Heart left ventricle (tissue), 16 donors: ENCODE results near the gene TMEM120A. TPM values are rescaled to one million over a fixed set of nuclear protein-coding genes. Genes with fewer than 3 reads are reported as not detected.

Experiments
- ATAC-seq, 4 donors: fragments of 200-7000 bp; cut with Tn5 transposase; one replicate each; pipeline ENCODE4 v1.9.1; 2020 to 2022; ENCODE audit warnings: moderate library complexity in 4 of 4, mild to moderate bottlenecking in 3 of 4, moderate number of reproducible peaks in 1 of 4
- DNase-seq, 5 donors: peaks; one replicate each; pipeline ENCODE4 v3.0.0-alpha.2; 2020
- H3K27ac ChIP-seq, 12 donors: fragments of 200-600 bp; sonication (generic) in 4 of 12; one replicate each; pipeline versions ENCODE4 v1.5.0 to v1.8.0; 2016 to 2022; ENCODE audit warnings: mild to moderate bottlenecking in 2 of 12
- H3K27me3 ChIP-seq, 9 donors: fragments of 200-600 bp; sonication (generic) in 2 of 9; one replicate each; pipeline versions ENCODE4 v1.5.1 to v1.8.0; 2016 to 2022; ENCODE audit warnings: mild to moderate bottlenecking in 3 of 9
- H3K36me3 ChIP-seq, 9 donors: fragments of 200-600 bp; sonication (generic) in 2 of 9; one replicate each; pipeline versions ENCODE4 v1.5.0 to v1.8.0; 2018 to 2022; ENCODE audit warnings: mild to moderate bottlenecking in 2 of 9
- H3K4me1 ChIP-seq, 12 donors: fragments of 200-600 bp; sonication (generic) in 4 of 12; one replicate each; pipeline versions ENCODE4 v1.5.0 to v1.8.0; 2016 to 2022; ENCODE audit warnings: mild to moderate bottlenecking in 3 of 12
- H3K4me3 ChIP-seq, 12 donors: fragments of 200-600 bp; sonication (generic) in 4 of 12; one replicate each; pipeline versions ENCODE4 v1.5.0 to v1.8.0; 2017 to 2022; ENCODE audit warnings: mild to moderate bottlenecking in 9 of 12, moderate library complexity in 4 of 12
- H3K9me3 ChIP-seq, 12 donors: fragments of 200-600 bp; sonication (generic) in 4 of 12; one replicate each; pipeline versions ENCODE4 v1.5.0 to v1.8.0; 2016 to 2022; ENCODE audit warnings: mild to moderate bottlenecking in 1 of 12
- POLR2A ChIP-seq, 2 donors: fragments of 450-650 bp; IDR thresholded peaks; one replicate each; pipeline ENCODE4 v1.6.1; 2017; ENCODE audit warnings: antibody characterized with exemption in 2 of 2, mild to moderate bottlenecking in 2 of 2, moderate library complexity in 2 of 2
- WGBS, 4 donors: extraction: QIAGEN DNeasy Blood & Tissue Kit in 2 of 4; methylation state at CpG; one replicate each; pipeline versions ENCODE4 v1.1.5 to v1.1.7; 2013 to 2018; 5-methylcytosine and 5-hydroxymethylcytosine counted together
- intact Hi-C, 10 donors: fragments of 100-400 bp; cut with DNase I; formaldehyde crosslinking; loops; one replicate each; pipeline versions ENCODE4 v1.11.1 to v1.14.2; 2022
- polyA plus RNA-seq, 2 donors: library from polyadenylated mRNA; stranded (reverse); fragments of 200-250 nt; gene quantifications; one replicate each; pipeline ENCODE4 v1.2.3, GENCODE V29; 2013
- total RNA-seq, 9 donors: library from RNA; depleted of rRNA in 2 of 9; stranded (reverse); fragments of >200 nt in 2 of 9; fragmentation: NEBNext Ultra II Directional in 3 of 9; extraction: Animal tissue kit (Norgen Biotek cat#: 25700) in 3 of 9; gene quantifications; one replicate each; pipeline versions ENCODE4 v1.1.0 to v1.2.4, GENCODE V29; 2016 to 2023
- TF ChIP-seq, protein P1 (sequence below), 12 donors: fragments of 200-600 bp; sonication (generic) in 4 of 12; IDR thresholded peaks; one replicate each; pipeline versions ENCODE4 v1.5.0 to v1.8.0; 2018 to 2022; ENCODE audit warnings: antibody characterized with exemption in 12 of 12, mild to moderate bottlenecking in 5 of 12
- donor health status: ischemic (EF 13 %, LVEDD 7.1; RV severe dilation, severe dysfunction).
- donor health status: healthy with polysubstance abuse.
- donor health status: DM: no; HTN: yes; CAD: no.
- donor health status: DM: no; HTN: no; CAD: no.
- donor health status: ischemic (EF 25% LVEDD 6.9; RV normal size, moderate dysfunction).
- donor health status: ischemic (EF 25% LVEDD 5.7; RV mildly dilated, moderate dysfunction).
- donor health status: healthy.
- donor health status: DM: yes; HTN: yes; CAD: no.
- donor health status: ischemic (EF 35%, LVEDD 5.7; RV mildly dilated, moderate dysfunction).
- donor health status: nonischemic (EF 11% LVEDD 7.7; RV severe dilation, severe dysfunction).
- donor health status: DM: yes; HTN: yes; CAD: no.
- donor health status: PGD.
- donor health status: ischemic (EF 29% LVEDD 5.4; RV normal size, mild dysfunction).
- donor health status: nonischemic (EF 23%, LVEDD 6.1; RV moderate dilation, normal function).

The TMEM120A gene
- total and polyA plus RNA-seq, 11 donors, result 63.8 to 181 (median 130) TPM

- TF ChIP-seq, protein P1, sequence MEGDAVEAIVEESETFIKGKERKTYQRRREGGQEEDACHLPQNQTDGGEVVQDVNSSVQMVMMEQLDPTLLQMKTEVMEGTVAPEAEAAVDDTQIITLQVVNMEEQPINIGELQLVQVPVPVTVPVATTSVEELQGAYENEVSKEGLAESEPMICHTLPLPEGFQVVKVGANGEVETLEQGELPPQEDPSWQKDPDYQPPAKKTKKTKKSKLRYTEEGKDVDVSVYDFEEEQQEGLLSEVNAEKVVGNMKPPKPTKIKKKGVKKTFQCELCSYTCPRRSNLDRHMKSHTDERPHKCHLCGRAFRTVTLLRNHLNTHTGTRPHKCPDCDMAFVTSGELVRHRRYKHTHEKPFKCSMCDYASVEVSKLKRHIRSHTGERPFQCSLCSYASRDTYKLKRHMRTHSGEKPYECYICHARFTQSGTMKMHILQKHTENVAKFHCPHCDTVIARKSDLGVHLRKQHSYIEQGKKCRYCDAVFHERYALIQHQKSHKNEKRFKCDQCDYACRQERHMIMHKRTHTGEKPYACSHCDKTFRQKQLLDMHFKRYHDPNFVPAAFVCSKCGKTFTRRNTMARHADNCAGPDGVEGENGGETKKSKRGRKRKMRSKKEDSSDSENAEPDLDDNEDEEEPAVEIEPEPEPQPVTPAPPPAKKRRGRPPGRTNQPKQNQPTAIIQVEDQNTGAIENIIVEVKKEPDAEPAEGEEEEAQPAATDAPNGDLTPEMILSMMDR (IDR thresholded peaks at IDR 0.05), result no peak
- TF ChIP-seq POLR2A (IDR thresholded peaks at IDR 0.05), result no peak
- peaks cover 0 to 26% (median 9%) of the 10 kb centered on the region in 9 donors for H3K36me3 ChIP-seq
- H3K9me3 ChIP-seq, result no peaks in the 10 kb centered on the region
- H3K27me3 ChIP-seq, result no peaks in the 10 kb centered on the region
- H3K4me1 ChIP-seq, result peaks cover 14 to 78% (median 65%) of the 10 kb centered on the region in 12 donors
- DNase-seq, result peak in 2 of 5 donors; percentile 45 to 52
- 49 to 69% (median 57%) methylated on average over 11 to 12 of the region's 12 CpGs for WGBS, 4 donors
- intact Hi-C loops, result loop anchor here in 5 of 10 donors (5.0 to 10.0 kb wide), 4 partner anchors 44 to 94 kb away; partner anchors contain the start of genes POR (in 4 of the 5) and RHBDD2 (in 1 of the 5)
- H3K27ac ChIP-seq, result peak overlapping the region; percentile 71 to 92 (median 83)
- H3K4me3 ChIP-seq, result peak overlapping the region in 7 of 12 donors; percentile 10 to 32 (median 25)
- ATAC-seq, result peak; percentile 10 to 25 (median 16)
These were observed 25.8 kb downstream of the TMEM120A start for GRCh38 chr7:75968561-75969001.

- intact Hi-C loops, result loop anchor here in 5 of 10 donors (5.0 to 10.0 kb wide), 4 partner anchors 44 to 93 kb away; partner anchors contain the start of genes POR (in 4 of the 5) and RHBDD2 (in 1 of the 5)
- Histone ChIP-seq H3K4me3 (peak overlapping the region in 8 of 12 donors; percentile 10 to 32 (median 26)), H3K27me3 (no peaks in the 10 kb centered on the region), H3K36me3 (peaks cover 0 to 21% (median 4%) of the 10 kb centered on the region in 9 donors), H3K4me1 (peaks cover 14 to 83% (median 71%) of the 10 kb centered on the region in 12 donors), H3K27ac (peak overlapping the region; percentile 71 to 92 (median 83)), H3K9me3 (no peaks in the 10 kb centered on the region)
- ATAC-seq, result no peak
- no peak for TF ChIP-seq POLR2A (IDR thresholded peaks at IDR 0.05)
- TF ChIP-seq, protein P1 (IDR thresholded peaks at IDR 0.05), result no peak
- peak in 1 of 5 donors; percentile 28 for DNase-seq
- WGBS, 4 donors, result 52 to 61% (median 55%) methylated on average over 5 to 10 of the region's 10 CpGs; no CpG with 5 or more reads in 1 of the 4 donors
These were observed 26.4 kb downstream of the TMEM120A start for GRCh38 chr7:75968012-75968411.

DNA sequence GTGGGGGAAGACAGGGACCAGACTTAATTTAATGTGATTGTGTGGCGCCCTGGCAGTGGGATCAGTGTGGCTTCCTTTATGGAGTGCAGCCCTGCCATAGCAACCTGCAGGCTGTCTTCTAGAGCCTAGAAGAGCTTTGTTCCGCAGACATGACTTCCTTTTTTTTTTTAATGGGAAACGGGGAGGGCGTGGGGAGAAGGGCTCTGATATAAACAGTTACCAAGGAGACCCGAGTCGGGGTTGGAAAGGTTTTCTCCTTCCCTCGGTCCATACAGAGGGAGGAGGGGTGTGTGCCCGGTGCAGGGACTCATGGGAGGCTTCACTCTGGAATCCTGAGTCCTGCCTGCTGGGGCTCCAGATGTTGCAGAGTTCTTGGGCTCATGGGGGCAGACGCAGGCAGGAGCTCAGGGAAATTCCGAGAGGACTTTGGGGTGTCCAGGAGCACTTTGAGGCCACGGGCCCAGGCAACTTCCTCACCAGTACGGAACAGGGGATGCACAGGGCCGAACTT is 26.9 kb downstream of the TMEM120A start:
- Histone ChIP-seq H3K27ac (peak overlapping the region; percentile 74 to 92 (median 83)), H3K36me3 (peaks cover 0 to 16% (median 0%) of the 10 kb centered on the region in 9 donors), H3K4me1 (peaks cover 14 to 83% (median 72%) of the 10 kb centered on the region in 12 donors), H3K9me3 (no peaks in the 10 kb centered on the region), H3K27me3 (no peaks in the 10 kb centered on the region), H3K4me3 (peak overlapping the region in 8 of 12 donors; percentile 10 to 32 (median 26))
- 32 to 52% (median 41%) methylated on average over 8 to 13 of the region's 13 CpGs for WGBS, 4 donors
- DNase-seq (peak in 3 of 5 donors; percentile 56 to 70 (median 62)), ATAC-seq (peak in 2 of 4 donors; percentile 15 to 41)
- TF ChIP-seq POLR2A (IDR thresholded peaks at IDR 0.05), result no peak
- TF ChIP-seq, protein P1 (IDR thresholded peaks at IDR 0.05), result no peak
- intact Hi-C loops, result loop anchor here in 7 of 10 donors (2.0 to 10.0 kb wide), 6 partner anchors 45 to 93 kb away; partner anchors contain the start of genes POR (in 5 of the 7) and RHBDD2 (in 2 of the 7)

DNA sequence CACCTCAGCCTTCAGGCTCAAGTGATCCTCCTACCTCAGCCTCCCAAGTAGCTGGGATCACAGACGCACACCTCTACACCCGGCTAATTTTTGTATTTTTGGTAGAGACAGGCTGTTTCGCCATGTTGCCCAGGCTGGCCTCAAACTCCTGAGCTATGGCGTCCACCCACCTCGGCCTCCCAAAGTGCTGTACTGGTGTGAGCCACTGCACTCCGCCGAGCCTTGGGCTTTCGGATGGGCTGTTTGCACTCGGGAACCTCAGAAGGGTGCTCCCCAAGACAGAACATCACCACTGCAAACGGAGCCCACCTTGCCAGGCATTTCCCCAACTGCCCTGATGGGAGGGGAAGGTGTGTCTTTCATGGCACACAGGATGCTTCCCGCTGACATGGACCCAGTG is 27.3 kb downstream of the TMEM120A start:
- 82 to 88% (median 88%) methylated on average over 11 of the region's 11 CpGs for WGBS, 4 donors
- Histone ChIP-seq H3K27ac (peak overlapping the region; percentile 74 to 92 (median 83)), H3K4me1 (peaks cover 14 to 83% (median 72%) of the 10 kb centered on the region in 12 donors), H3K36me3 (peaks cover 0 to 11% (median 0%) of the 10 kb centered on the region in 9 donors), H3K4me3 (no peak overlapping the region), H3K9me3 (no peaks in the 10 kb centered on the region), H3K27me3 (no peaks in the 10 kb centered on the region)
- DNase-seq, result peak in 1 of 5 donors; percentile 26
- TF ChIP-seq, protein P1 (IDR thresholded peaks at IDR 0.05), result no peak
- TF ChIP-seq POLR2A (IDR thresholded peaks at IDR 0.05), result no peak
- intact Hi-C loops, result loop anchor here in 7 of 10 donors (2.0 to 10.0 kb wide), 6 partner anchors 45 to 92 kb away; partner anchors contain the start of genes POR (in 5 of the 7) and RHBDD2 (in 2 of the 7)
- no peak for ATAC-seq
